Measurements from ENCODE around the gene ZBTB25. TPM values are rescaled to one million over a fixed set of nuclear protein-coding genes. Genes with fewer than 3 reads are reported as not detected.

ZBTB25 gene
- total and polyA plus RNA-seq, 8 donors: 2.3 to 10.1 (median 3.6) TPM

DNA sequence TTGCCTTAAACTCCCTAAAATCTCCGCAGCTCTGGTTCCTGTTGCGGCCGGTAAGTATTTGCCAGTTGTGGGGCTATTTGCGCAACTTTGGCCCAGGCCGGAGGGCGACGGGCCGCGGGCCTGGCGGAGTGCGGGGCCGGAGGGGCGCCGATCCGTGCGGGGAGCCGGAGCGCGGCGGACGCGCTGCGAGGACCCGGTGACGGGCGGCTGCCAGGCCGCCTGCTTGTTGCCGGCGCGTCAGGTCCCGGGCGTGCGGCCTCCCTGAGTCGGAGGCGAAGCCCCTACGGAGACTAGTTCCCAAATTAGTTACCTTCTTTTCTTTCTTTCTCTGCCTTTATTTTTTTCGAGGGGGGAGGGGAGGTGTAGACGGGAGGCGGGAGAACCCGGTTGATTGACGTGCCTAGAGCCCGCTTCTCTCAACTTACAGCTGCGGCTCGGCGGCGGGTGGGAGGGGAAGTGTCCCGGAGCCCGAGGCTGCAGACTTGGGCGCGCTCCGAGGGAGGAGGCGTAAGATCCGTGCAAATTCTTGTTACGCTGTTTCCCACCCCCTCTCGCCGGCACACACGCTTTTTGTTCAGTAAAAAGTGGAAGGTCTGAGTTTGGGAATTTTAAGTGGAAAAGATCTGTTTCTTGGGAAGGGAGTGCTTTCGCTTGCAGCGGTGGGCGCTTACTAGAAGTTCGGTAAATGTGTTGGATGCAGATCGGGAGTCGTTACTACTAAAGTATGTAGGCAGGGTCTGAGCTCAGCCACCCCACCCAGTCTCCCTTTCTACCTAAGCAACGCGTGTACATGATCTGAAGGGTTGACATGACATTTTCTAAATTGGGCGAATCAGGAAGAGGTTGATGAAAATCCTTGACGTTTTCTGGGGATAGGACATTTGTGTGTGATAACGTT, 1.5 kb upstream of the ZBTB25 start:
- TF ChIP-seq POLR2A (IDR thresholded peaks at IDR 0.05) (no peak), EP300 (IDR thresholded peaks at IDR 0.05) (no peak), POLR2AphosphoS5 (IDR thresholded peaks at IDR 0.05) (peak in 2 of 3 donors; percentile 8 to 48)
- TF ChIP-seq, protein P1, sequence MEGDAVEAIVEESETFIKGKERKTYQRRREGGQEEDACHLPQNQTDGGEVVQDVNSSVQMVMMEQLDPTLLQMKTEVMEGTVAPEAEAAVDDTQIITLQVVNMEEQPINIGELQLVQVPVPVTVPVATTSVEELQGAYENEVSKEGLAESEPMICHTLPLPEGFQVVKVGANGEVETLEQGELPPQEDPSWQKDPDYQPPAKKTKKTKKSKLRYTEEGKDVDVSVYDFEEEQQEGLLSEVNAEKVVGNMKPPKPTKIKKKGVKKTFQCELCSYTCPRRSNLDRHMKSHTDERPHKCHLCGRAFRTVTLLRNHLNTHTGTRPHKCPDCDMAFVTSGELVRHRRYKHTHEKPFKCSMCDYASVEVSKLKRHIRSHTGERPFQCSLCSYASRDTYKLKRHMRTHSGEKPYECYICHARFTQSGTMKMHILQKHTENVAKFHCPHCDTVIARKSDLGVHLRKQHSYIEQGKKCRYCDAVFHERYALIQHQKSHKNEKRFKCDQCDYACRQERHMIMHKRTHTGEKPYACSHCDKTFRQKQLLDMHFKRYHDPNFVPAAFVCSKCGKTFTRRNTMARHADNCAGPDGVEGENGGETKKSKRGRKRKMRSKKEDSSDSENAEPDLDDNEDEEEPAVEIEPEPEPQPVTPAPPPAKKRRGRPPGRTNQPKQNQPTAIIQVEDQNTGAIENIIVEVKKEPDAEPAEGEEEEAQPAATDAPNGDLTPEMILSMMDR (IDR thresholded peaks at IDR 0.05): no peak
- intact Hi-C loops (cut with DNase I; ENCODE audit: low total_unique reads): no loop called here
- no peaks in the 10 kb centered on the region for H3K9me3 ChIP-seq
- peak overlapping the region; percentile 93 to 100 (median 99) for H3K27ac ChIP-seq
- no peaks in the 10 kb centered on the region for H3K27me3 ChIP-seq
- peak; percentile 90 to 96 for DNase-seq
- H3K36me3 ChIP-seq: no peaks in the 10 kb centered on the region
- H3K4me3 ChIP-seq: peak overlapping the region; percentile 60 to 88 (median 72)
- 0 to 1% (median 1%) methylated on average over 47 to 68 of the region's 68 CpGs for WGBS, 5 donors
- peaks cover 47 to 77% (median 62%) of the 10 kb centered on the region in 4 donors for H3K4me1 ChIP-seq

DNA sequence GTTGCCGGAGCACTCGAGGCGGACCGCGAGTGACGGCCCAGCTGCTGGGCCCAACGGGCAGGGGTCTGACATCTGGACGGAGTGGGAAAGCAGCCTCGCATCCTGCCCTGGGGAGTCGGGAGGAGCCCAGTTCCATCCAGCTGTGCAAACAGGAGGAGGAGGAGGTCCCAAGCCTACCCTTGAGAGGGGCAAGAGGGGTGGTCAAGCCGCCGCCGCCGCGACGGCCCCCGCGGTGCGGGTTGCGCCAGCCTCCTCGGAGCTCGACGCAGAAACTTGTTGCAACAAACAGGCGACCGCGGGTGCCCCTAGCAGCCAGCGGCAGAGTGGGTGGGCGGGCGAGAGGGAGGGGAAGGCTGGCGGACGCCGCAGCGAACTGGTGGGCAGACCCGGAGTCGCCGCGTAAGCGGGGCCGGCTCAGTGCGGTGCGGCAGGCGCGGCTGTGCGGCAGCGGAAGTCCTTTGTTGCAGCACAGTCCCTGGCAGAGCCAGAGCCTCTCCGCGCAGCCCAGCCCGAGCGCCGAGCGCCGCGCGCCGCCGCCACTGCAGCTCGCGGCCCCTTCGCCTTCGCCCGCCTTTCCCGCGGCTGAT, 765 bp upstream of the ZBTB25 start, which contains the start of gene ZBTB1:
Gene ZBTB1, plus strand, starts transcription at position 461 of the 587 bp plus-strand sequence. CDS start 16,735 bp downstream, outside the sequence.
- Histone ChIP-seq H3K4me1 (peaks cover 47 to 76% (median 62%) of the 10 kb centered on the region in 4 donors), H3K9me3 (no peaks in the 10 kb centered on the region), H3K4me3 (peak within 1 kb of the TSS; percentile 60 to 88 (median 72)), H3K27ac (peak within 1 kb of the TSS; percentile 93 to 100 (median 99)), H3K36me3 (no peaks in the 10 kb centered on the region), H3K27me3 (no peaks in the 10 kb centered on the region)
- peak; percentile 83 to 95 for DNase-seq
- intact Hi-C loops (cut with DNase I; ENCODE audit: low total_unique reads): no loop called here
- WGBS, 5 donors: 0 to 1% (median 1%) methylated on average over 42 to 62 of the region's 63 CpGs
- TF ChIP-seq EP300 (IDR thresholded peaks at IDR 0.05): no peak
- TF ChIP-seq, protein P1 (IDR thresholded peaks at IDR 0.05): no peak
- TF ChIP-seq POLR2AphosphoS5 (IDR thresholded peaks at IDR 0.05): peak; percentile 49 to 96 (median 94)
- peak in 1 of 4 donors; percentile 74 for TF ChIP-seq POLR2A (IDR thresholded peaks at IDR 0.05)

DNA sequence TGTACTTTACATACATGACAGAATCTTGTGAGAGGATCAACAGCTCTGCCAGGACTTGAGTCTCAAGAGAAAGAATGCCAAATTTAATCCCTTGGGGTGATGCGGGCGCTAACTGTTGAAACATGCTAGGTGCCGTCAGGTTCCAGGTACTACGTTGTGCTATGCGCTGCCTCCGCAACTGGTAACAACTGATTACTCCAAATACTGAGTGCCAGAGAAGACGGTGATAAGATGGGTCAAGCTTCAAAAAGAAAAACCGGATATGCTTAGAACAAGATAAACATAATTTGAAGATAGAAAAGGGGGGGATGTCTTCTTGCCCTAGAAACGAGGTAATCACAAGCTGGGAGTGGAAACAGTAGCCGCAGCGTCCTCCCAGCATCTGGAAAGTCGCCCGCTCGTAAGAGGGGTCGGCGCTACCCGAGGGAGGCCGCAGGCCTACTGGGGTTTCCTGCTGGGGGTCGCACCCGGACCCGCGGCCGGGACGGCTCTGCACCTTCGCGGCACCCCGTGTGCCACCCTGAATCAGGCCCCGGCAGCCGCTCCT, 678 bp downstream of the ZBTB25 start:
- Histone ChIP-seq H3K4me3 (peak overlapping the region; percentile 60 to 88 (median 72)), H3K27me3 (no peaks in the 10 kb centered on the region), H3K36me3 (peaks cover 0 to 12% (median 0%) of the 10 kb centered on the region in 4 donors), H3K4me1 (peaks cover 46 to 67% (median 55%) of the 10 kb centered on the region in 4 donors), H3K27ac (peak overlapping the region; percentile 93 to 100 (median 99)), H3K9me3 (no peaks in the 10 kb centered on the region)
- DNase-seq: peak; percentile 43 to 74
- TF ChIP-seq EP300 (IDR thresholded peaks at IDR 0.05) (no peak), POLR2AphosphoS5 (IDR thresholded peaks at IDR 0.05) (no peak)
- TF ChIP-seq, protein P1 (IDR thresholded peaks at IDR 0.05): no peak
- 0 to 1% (median 0%) methylated on average over 23 to 29 of the region's 29 CpGs for WGBS, 5 donors
- intact Hi-C loops (cut with DNase I; ENCODE audit: low total_unique reads): no loop called here

DNA sequence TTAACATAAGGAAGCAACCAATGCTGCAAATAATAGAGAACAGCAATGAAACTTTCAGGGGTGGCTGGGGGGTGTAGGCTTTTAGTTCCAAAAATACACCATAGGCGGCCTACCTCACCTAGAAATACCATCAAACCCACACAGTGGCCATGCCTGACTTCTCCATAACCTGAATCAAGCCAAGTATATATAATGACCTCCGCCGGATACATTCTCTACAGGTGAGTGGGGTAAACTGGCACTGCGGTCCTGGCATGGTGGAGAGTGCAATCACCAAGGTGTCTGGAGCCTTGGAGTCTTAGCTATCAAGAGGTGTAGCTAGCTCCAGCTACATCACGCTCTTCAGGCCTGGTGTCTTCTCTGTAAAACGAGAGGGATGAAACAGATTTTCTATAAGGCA, 1.2 kb downstream of the ZBTB25 start:
- Histone ChIP-seq H3K27ac (peak overlapping the region; percentile 93 to 100 (median 99)), H3K9me3 (no peaks in the 10 kb centered on the region), H3K4me1 (peaks cover 41 to 67% (median 50%) of the 10 kb centered on the region in 4 donors), H3K27me3 (no peaks in the 10 kb centered on the region), H3K36me3 (peaks cover 0 to 14% (median 0%) of the 10 kb centered on the region in 4 donors), H3K4me3 (peak overlapping the region; percentile 60 to 88 (median 72))
- DNase-seq: peak in 1 of 2 donors; percentile 27
- intact Hi-C loops (cut with DNase I; ENCODE audit: low total_unique reads): no loop called here
- 38 to 50% (median 41%) methylated on average over 6 of the region's 6 CpGs for WGBS, 5 donors
- TF ChIP-seq POLR2AphosphoS5 (IDR thresholded peaks at IDR 0.05): no peak
- TF ChIP-seq POLR2A (IDR thresholded peaks at IDR 0.05): no peak
- no peak for TF ChIP-seq EP300 (IDR thresholded peaks at IDR 0.05)
- TF ChIP-seq, protein P1 (IDR thresholded peaks at IDR 0.05): no peak
